GM23248 (cell line): Measurements from ENCODE around the gene POU3F3.

Experiments used
- EZH2 ChIP-seq: fragments of 200-600 bp; sonication (generic); IDR thresholded peaks from 2 replicates; pipeline ENCODE4 v1.6.1; 2018; ENCODE audit warnings: antibody characterized with exemption, mild to moderate bottlenecking; ENCODE audit not compliant: insufficient read depth, poor library complexity, severe bottlenecking
- EZH2phosphoT487 ChIP-seq: fragments of 200-600 bp; sonication (generic); IDR thresholded peaks from 2 replicates; pipeline ENCODE4 v1.6.1; 2018; ENCODE audit warnings: antibody characterized with exemption, moderate library complexity, mild to moderate bottlenecking, low read depth; ENCODE audit not compliant: insufficient read depth

DNA sequence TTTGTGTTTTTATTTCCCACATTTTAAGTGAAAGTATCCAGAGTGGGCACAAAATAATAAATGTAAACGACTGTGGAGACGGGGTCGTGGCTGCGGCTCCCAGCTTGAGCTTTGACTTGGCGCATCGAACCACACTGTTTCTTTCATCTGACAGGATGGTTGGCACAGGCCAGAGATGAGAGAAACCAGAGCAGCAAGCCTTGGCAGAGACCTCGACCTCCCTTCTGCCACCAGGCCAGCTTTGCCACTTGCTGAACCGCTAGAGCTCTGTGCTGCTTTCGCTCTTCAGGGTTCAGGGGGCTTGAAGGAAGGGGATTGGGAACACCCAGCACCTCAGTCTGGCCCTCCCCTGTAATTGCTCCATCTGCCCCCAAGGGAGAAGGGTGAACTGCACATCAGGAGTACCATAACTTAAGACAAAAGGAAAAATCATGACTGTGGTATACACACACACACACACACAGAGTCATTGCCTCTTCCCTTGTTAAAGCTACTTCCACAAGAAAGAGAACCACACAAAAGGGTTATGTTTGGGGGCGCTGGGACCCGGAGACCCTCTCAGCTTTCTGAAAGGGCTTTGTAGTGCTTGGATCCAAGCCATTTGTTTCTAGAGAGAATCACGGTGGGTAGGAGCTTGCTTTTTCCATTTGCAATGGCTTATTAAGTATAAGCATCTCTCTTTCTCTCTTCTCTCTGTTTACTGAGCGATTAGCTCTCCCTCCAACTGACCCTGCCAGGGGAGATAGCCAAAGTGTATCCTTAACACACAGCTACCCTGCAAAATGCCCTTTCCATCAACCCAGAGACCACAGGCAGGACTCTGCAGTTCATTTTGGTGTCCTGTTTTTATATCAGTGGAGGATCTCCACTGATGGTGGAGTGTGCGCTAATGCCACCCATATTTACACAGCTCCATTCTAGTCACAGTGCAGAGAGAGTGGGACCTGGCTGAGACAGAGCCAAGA lies 23.0 kb downstream of the POU3F3 start:
- no peak for TF ChIP-seq EZH2phosphoT487
- no peak for TF ChIP-seq EZH2
